GM12878 (cell line): Measurements from ENCODE around the gene STX4. TPM values are rescaled to one million over a fixed set of nuclear protein-coding genes. Genes with fewer than 3 reads are reported as not detected.

Experiments used
- ATAC-seq: fragments of 200-7000 bp; cut with Tn5 transposase; 3 replicates; pipeline ENCODE4 v1.9.1; 2020; ENCODE audit warnings: mild to moderate bottlenecking, moderate library complexity
- BruUV-seq: library from RNA; stranded (reverse); fragments of 400-500 nt; replicated peaks from 2 replicates; lab custom pipeline; 2021; lab: Mats Ljungman, UMichigan
- CTCF ChIA-PET: fragments of 300-600 bp; sonication (Branson Sonifier 250); formaldehyde crosslinking; extraction: SDS; loops from one replicate; lab custom pipeline; 2021; ENCODE audit warnings: inconsistent platforms; lab: Yijun Ruan, JAX
- POLR2A ChIA-PET: fragments of 350-600 bp; formaldehyde crosslinking; extraction: SDS; loops from one replicate; lab custom pipeline; 2021; ENCODE audit warnings: inconsistent platforms; lab: Charles Lee
- RAD21 ChIA-PET: fragments of 300-600 bp; sonication (Branson Sonifier 250); formaldehyde crosslinking; loops from one replicate; lab custom pipeline; 2023; ENCODE audit warnings: antibody characterized with exemption; ENCODE audit not compliant: unreplicated experiment; lab: Charles Lee
- SMC1A ChIA-PET: fragments of 300-600 bp; sonication (Branson Sonifier 250); formaldehyde crosslinking; loops from one replicate; lab custom pipeline; 2023; ENCODE audit not compliant: unreplicated experiment, uncharacterized antibody; lab: Charles Lee
- DNase-seq: peaks from one replicate; pipeline ENCODE4 v3.0.0-alpha.2; 2011; ENCODE audit warnings: low read depth, low spot score
- FAIRE-seq: peaks from 3 replicates; lab custom pipeline; 2011; peaks lifted over from hg19 to GRCh38; lab: Jason Lieb, UNC
- H2AFZ ChIP-seq: 2 replicates; pipeline ENCODE4 v1.6.0; 2011; ENCODE audit warnings: low read depth, low read length, control low read depth; ENCODE audit not compliant: control insufficient read depth
- H3K27ac ChIP-seq: 2 replicates; pipeline ENCODE4 v1.5.1; 2011; ENCODE audit warnings: control low read depth; ENCODE audit not compliant: control insufficient read depth, insufficient read depth
- H3K27me3 ChIP-seq, 2 experiments: replicated peaks in 1 of 2; 2 replicates each; pipeline versions ENCODE4 v1.6.0 to v1.6.1; 2011; ENCODE audit warnings: low read length in 1 of 2; ENCODE audit not compliant: control insufficient read depth in 2 of 2, insufficient read depth in 2 of 2
- H3K36me3 ChIP-seq, 2 experiments: 2 replicates each; pipeline ENCODE4 v1.5.1; 2011; ENCODE audit warnings: low read length in 1 of 2; ENCODE audit not compliant: control insufficient read depth in 2 of 2, insufficient read depth in 2 of 2
- H3K4me1 ChIP-seq: 2 replicates; pipeline ENCODE4 v1.6.1; 2011; ENCODE audit warnings: mild to moderate bottlenecking, low read length, moderate library complexity, mixed read lengths; ENCODE audit not compliant: control insufficient read depth, insufficient read depth
- H3K4me2 ChIP-seq: 2 replicates; pipeline ENCODE4 v1.6.0; 2011; ENCODE audit warnings: control low read depth; ENCODE audit not compliant: control insufficient read depth, insufficient read depth
- H3K4me3 ChIP-seq: fragments of 200-600 bp; sonication (generic); 2 replicates; pipeline ENCODE4 v1.5.1; 2016
- H3K79me2 ChIP-seq: 2 replicates; pipeline ENCODE4 v1.6.0; 2011; ENCODE audit warnings: low read length; ENCODE audit not compliant: control insufficient read depth, insufficient read depth
- H3K9ac ChIP-seq: 2 replicates; pipeline ENCODE4 v1.8.0; 2011; ENCODE audit warnings: low read length, control low read depth, mixed read lengths; ENCODE audit not compliant: control insufficient read depth, insufficient read depth
- H3K9me3 ChIP-seq: replicated peaks from 3 replicates; pipeline ENCODE4 v1.5.1; 2011; ENCODE audit warnings: mild to moderate bottlenecking, low read length; ENCODE audit not compliant: control insufficient read depth, insufficient read depth
- H4K20me1 ChIP-seq: 2 replicates; pipeline ENCODE4 v1.6.0; 2011; ENCODE audit not compliant: control insufficient read depth, insufficient read depth
- MEF2A ChIP-seq: IDR thresholded peaks from 2 replicates; pipeline ENCODE4 v1.6.1; 2011; ENCODE audit warnings: low read depth, mild to moderate bottlenecking, low read length, moderate library complexity; ENCODE audit not compliant: insufficient read depth
- MTA3 ChIP-seq: IDR thresholded peaks from 2 replicates; pipeline ENCODE4 v1.6.1; 2012; ENCODE audit warnings: low read length, inconsistent platforms, borderline replicate concordance
- SIX5 ChIP-seq: IDR thresholded peaks from 2 replicates; pipeline ENCODE4 v1.6.1; 2011; ENCODE audit warnings: mild to moderate bottlenecking, low read depth, low read length, moderate library complexity; ENCODE audit not compliant: severe bottlenecking
- SRF ChIP-seq, 2 experiments: IDR thresholded peaks; 2 replicates each; pipeline ENCODE4 v1.6.1; 2011; ENCODE audit warnings: low read depth in 2 of 2, low read length in 2 of 2, mild to moderate bottlenecking in 1 of 2, moderate library complexity in 1 of 2
- WGBS: methylation state at CpG from one replicate; pipeline ENCODE4 v1.1.6; 2016; ENCODE audit warnings: low lambda C conversion rate; ENCODE audit not compliant: insufficient replicate concordance, insufficient coverage; ENCODE audit errors: missing lambda C conversion rate; 5-methylcytosine and 5-hydroxymethylcytosine counted together
- in situ Hi-C: fragments of 300-500 bp; cut with MboI; formaldehyde crosslinking; loops from 9 replicates; pipeline ENCODE4 v1.14.3; 2018; ENCODE audit warnings: mixed read lengths
- intact Hi-C: fragments of 100-400 bp; cut with micrococcal nuclease; formaldehyde crosslinking; loops from one replicate; pipeline ENCODE4 v1.14.2; 2022; ENCODE audit not compliant: unreplicated experiment
- polyA plus RNA-seq, 11 experiments: library from polyadenylated mRNA; depleted of rRNA in 4 of 11; unstranded in 6 of 11; stranded (reverse) in 5 of 11; fragments of >200 nt; fragmentation: Nextera tagmentation in 4 of 11; fragmentation: Illumina TruSeq in 1 of 11; extraction: Ambion mirVana in 4 of 11; extraction: Trizol in 1 of 11; gene quantifications; 1 replicate in 1 of 11; 2 replicates in 10 of 11; pipeline versions ENCODE4 v1.2.1 to v1.2.3, GENCODE V29; 2011 to 2016; ENCODE audit warnings: inconsistent platforms in 2 of 11, missing spikeins in 2 of 11, low read depth in 1 of 11
- total RNA-seq, 4 experiments: library from RNA; depleted of rRNA in 3 of 4; stranded (reverse); fragments of >200 nt in 3 of 4; fragmentation: Illumina TruSeq in 1 of 4; extraction: Trizol in 1 of 4; gene quantifications; 2 replicates each; pipeline versions ENCODE4 v1.2.1 to v1.2.3, GENCODE V29; 2013 to 2021
- TF ChIP-seq, protein P1 (sequence below): IDR thresholded peaks from 2 replicates; pipeline ENCODE4 v1.6.1; 2011; ENCODE audit warnings: mild to moderate bottlenecking, low read depth, low read length, moderate library complexity; ENCODE audit not compliant: insufficient replicate concordance

STX4 gene
- total and polyA plus RNA-seq, 10 of the 15 experiments (the other 5 are each of a cell fraction or from before 2014, with no cell fraction given): 3.3 to 37.6 (median 22.6) TPM

DNA sequence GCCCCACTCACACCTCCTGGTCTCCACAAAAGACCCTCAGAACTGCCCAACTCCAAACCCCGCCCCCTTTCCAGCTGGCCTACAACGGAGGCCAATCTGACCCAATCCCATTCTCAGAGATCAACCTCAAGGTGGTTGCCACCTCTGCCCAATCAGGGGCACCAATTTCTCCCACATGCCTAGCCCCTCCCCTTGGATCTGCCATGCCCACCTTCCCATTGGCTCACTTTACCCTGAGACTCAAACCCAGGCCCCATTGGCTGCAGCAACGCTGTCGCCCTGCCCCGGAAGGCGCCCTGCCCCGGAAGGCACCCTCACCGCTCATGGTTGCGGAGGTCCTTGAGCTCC, 30.1 kb downstream of the STX4 start:
- Histone ChIP-seq H2AFZ (no peak overlapping the region), H4K20me1 (no peaks in the 10 kb centered on the region), H3K4me2 (no peak overlapping the region), H3K79me2 (peaks cover 6% of the 10 kb centered on the region), H3K27ac (no peak overlapping the region), H3K9me3 (no peaks in the 10 kb centered on the region), H3K9ac (no peak overlapping the region), H3K36me3 (peaks cover 11 to 23% of the 10 kb centered on the region in 2 experiments), H3K27me3 (no peaks in the 10 kb centered on the region), H3K4me1 (no peaks in the 10 kb centered on the region), H3K4me3 (no peak overlapping the region)
- ChIA-PET CTCF (no interaction called here), RAD21 (no interaction called here), POLR2A (interaction anchor here (0.6 kb wide), 2 partner anchors 7 to 234 kb away, joined by 5 to 6 read pairs; no protein-coding TSS in a partner anchor), SMC1A (no interaction called here)
- intact Hi-C loops (no loop called here), in situ Hi-C loops (no loop called here)
- 98% methylated on average over 9 of the region's 9 CpGs for WGBS
- FAIRE-seq: no peak
- no peak for DNase-seq
- TF ChIP-seq, protein P1, sequence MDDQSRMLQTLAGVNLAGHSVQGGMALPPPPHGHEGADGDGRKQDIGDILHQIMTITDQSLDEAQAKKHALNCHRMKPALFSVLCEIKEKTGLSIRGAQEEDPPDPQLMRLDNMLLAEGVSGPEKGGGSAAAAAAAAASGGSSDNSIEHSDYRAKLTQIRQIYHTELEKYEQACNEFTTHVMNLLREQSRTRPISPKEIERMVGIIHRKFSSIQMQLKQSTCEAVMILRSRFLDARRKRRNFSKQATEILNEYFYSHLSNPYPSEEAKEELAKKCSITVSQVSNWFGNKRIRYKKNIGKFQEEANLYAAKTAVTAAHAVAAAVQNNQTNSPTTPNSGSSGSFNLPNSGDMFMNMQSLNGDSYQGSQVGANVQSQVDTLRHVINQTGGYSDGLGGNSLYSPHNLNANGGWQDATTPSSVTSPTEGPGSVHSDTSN: no peak
- TF ChIP-seq MEF2A (no peak), SRF (IDR thresholded peaks at IDR 0.05; ENCODE audit: low read depth in 2 of 2, low read length in 2 of 2) (no peak), MTA3 (no peak), SIX5 (no peak)
- no TSS peak for BruUV-seq
- ATAC-seq: no peak
